ENCODE measurements around the gene KLHDC2. TPM values are rescaled to one million over a fixed set of nuclear protein-coding genes. Genes with fewer than 3 reads are reported as not detected.

The KLHDC2 gene
- total RNA-seq, 2 experiments from 2014 or later = 53.7 to 68.0 TPM

GRCh38 chr14:49769171-49769570 is 1.2 kb downstream of the KLHDC2 start:
- Histone ChIP-seq H3K4me1 (ENCODE audit: insufficient read depth, low read length, poor library complexity, severe bottlenecking) (peaks cover 35% of the 10 kb centered on the region), H3K4me2 (ENCODE audit: low read length) (peak overlapping the region; percentile 94), H3K9me3 (ENCODE audit: low read length) (no peaks in the 10 kb centered on the region), H2AFZ (ENCODE audit: low read length) (peak overlapping the region; percentile 59; the same call in 1 of the 2 replicates), H4K20me1 (ENCODE audit: insufficient read depth, low read length) (peaks cover 7% of the 10 kb centered on the region; the same call in 1 of the 2 replicates), H3K36me3 (ENCODE audit: insufficient read depth, low read length) (peaks cover 17% of the 10 kb centered on the region), H3K4me3 (ENCODE audit: low read depth, low read length, poor library complexity, severe bottlenecking) (peak overlapping the region; percentile 73), H3K27ac (ENCODE audit: low read depth, low read length, poor library complexity, severe bottlenecking) (peak overlapping the region; percentile 78), H3K9me2 (ENCODE audit: insufficient read depth, low read length) (no peaks in the 10 kb centered on the region), H3K79me2 (ENCODE audit: insufficient read depth, low read depth, low read length) (peaks cover 22% of the 10 kb centered on the region)
- DNase-seq (ENCODE audit: low spot score) = peak; percentile 21
- ChIA-PET POLR2A (interaction anchor here (0.5 to 2.9 kb wide), 14 partner anchors 13 to 1344 kb away, joined by 3 to 24 read pairs (median 3); partner anchors contain the start of genes NEMF and RPS29), CTCF (ENCODE audit: unreplicated experiment) (interaction anchor here (1.3 kb wide), 1 partner anchor 208 kb away, joined by 3 read pairs; no protein-coding TSS in a partner anchor)
- intact Hi-C loops (cut with micrococcal nuclease; ENCODE audit: unreplicated experiment) = loop anchor here (2.0 to 10.0 kb wide), 5 partner anchors 80 to 764 kb away; partner anchors contain the start of genes LRR1, MAP4K5, POLE2 and VCPKMT
- BruUV-seq (replicated peaks) = TSS peak; percentile 75
- TF ChIP-seq EZH2phosphoT487 (IDR thresholded peaks at IDR 0.05; ENCODE audit: borderline replicate concordance, low read depth, low read length) = no peak
- no peak for TF ChIP-seq CTCF (conservative IDR thresholded peaks at IDR 0.05; ENCODE audit: low read length)

- no peak for DNase-seq (ENCODE audit: low spot score)
- H2AFZ ChIP-seq (ENCODE audit: low read length) = peak overlapping the region; percentile 59; the same call in 1 of the 2 replicates
- peaks cover 33% of the 10 kb centered on the region for H3K4me1 ChIP-seq (ENCODE audit: insufficient read depth, low read length, poor library complexity, severe bottlenecking)
- peaks cover 7% of the 10 kb centered on the region; the same call in 1 of the 2 replicates for H4K20me1 ChIP-seq (ENCODE audit: insufficient read depth, low read length)
- H3K9me3 ChIP-seq (ENCODE audit: low read length) = no peaks in the 10 kb centered on the region
- ChIA-PET POLR2A (interaction anchor here (0.6 to 2.9 kb wide), 16 partner anchors 12 to 1047 kb away, joined by 3 to 24 read pairs (median 3); partner anchors contain the start of genes NEMF and RPS29), CTCF (ENCODE audit: unreplicated experiment) (interaction anchor here (1.3 kb wide), 1 partner anchor 207 kb away, joined by 3 read pairs; no protein-coding TSS in a partner anchor)
- H3K4me3 ChIP-seq (ENCODE audit: low read depth, low read length, poor library complexity, severe bottlenecking) = peak overlapping the region; percentile 73
- no TSS peak for BruUV-seq (replicated peaks)
- H3K27ac ChIP-seq (ENCODE audit: low read depth, low read length, poor library complexity, severe bottlenecking) = peak overlapping the region; percentile 78
- TF ChIP-seq EZH2phosphoT487 (IDR thresholded peaks at IDR 0.05; ENCODE audit: borderline replicate concordance, low read depth, low read length) (no peak), CTCF (conservative IDR thresholded peaks at IDR 0.05; ENCODE audit: low read length) (no peak)
- H3K4me2 ChIP-seq (ENCODE audit: low read length) = peak overlapping the region; percentile 94
- peaks cover 22% of the 10 kb centered on the region for H3K36me3 ChIP-seq (ENCODE audit: insufficient read depth, low read length)
- H3K9me2 ChIP-seq (ENCODE audit: insufficient read depth, low read length) = no peaks in the 10 kb centered on the region
- intact Hi-C loops (cut with micrococcal nuclease; ENCODE audit: unreplicated experiment) = loop anchor here (2.0 to 10.0 kb wide), 5 partner anchors 81 to 763 kb away; partner anchors contain the start of genes LRR1, MAP4K5, POLE2 and VCPKMT
- H3K79me2 ChIP-seq (ENCODE audit: insufficient read depth, low read depth, low read length) = peaks cover 22% of the 10 kb centered on the region
Observed at GRCh38 chr14:49769581-49770211, 1.7 kb downstream of the KLHDC2 start.

Data from OCI-LY7 (cell line).